Measurements from ENCODE around the gene STEAP3.

DNA sequence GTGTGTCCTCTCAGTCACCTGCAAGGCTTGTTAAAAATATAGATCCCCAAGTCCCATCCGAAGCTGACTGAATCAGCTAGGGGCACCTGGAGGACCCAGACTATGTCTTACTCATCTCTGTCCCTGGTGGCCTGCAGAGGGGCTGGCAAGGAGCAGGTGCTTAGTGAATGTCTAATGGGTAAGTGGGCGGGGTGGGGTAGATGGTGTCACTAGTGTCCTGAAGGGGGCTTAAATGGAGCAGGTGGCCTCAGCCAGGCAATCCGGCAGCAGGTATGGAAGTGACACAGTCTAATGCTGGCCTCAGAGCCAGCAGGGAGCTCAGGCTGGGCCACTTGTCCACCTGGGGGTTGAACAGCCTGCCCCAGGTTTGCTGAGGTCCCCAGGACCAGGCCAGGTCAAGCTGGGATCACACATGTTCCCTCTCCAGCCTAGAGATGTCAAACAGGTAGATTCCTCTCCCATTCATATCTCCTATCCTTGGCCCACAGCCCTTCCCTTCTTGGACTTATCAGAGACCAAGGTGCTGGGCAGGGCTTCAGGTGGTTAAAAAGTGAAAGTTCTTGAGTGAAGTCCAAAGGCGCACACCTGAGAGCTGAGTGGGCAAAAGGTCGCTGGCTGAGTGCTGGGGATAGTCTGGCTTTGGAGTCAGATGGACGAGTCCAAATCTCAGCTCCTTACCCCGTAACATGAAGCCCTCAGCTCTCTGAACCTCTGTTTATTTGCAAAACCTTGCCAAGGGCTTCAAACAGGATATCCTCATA, 1.7 kb downstream of the STEAP3 start:
- no peak for TF ChIP-seq EZH2phosphoT487 (IDR thresholded peaks at IDR 0.05; ENCODE audit: low read depth)
- no peak; the same call in 1 of the 2 replicates for TF ChIP-seq CTCF (IDR thresholded peaks at IDR 0.05; ENCODE audit: low read depth, low read length)
